Measurements from ENCODE around the gene GAL. TPM values are rescaled to one million over a fixed set of nuclear protein-coding genes. Genes with fewer than 3 reads are reported as not detected.
"Not testable (repeated sequence)": the region's sequence is repeated elsewhere in the genome, so short reads cannot be mapped to it uniquely, and the experiment has no call there.

The GAL gene
- total RNA-seq (0.40 TPM), polyA plus RNA-seq (ENCODE audit: insufficient read depth in 1 of 8, insufficient read length in 8 of 8, low replicate concordance in 1 of 8) (1 to 10 TPM in 2 of 8 donors, under 1 TPM in 6; 0.38 to 1.4 (median 0.55) TPM)
- long read RNA-seq, donor 1: 0 reads
- long read RNA-seq, donor 2: 0 reads
- long read RNA-seq, donor 3: 0 reads
- long read RNA-seq, donor 4: 0 reads
- long read RNA-seq, donor 5, partial matches to known transcripts: 0 of 1 reads
- long read RNA-seq, donor 5, other reads (novel, unspliced or antisense): 0 of 1 reads
- long read RNA-seq, donor 6, partial matches to known transcripts: 0 of 1 reads
- long read RNA-seq, donor 6, other reads (novel, unspliced or antisense): 0 of 1 reads
- long read RNA-seq, donor 7: 0 reads
- long read RNA-seq, donor 8, partial matches to known transcripts: 0 of 1 reads
- long read RNA-seq, donor 8, other reads (novel, unspliced or antisense): 0 of 1 reads
- long read RNA-seq, donor 9: 0 reads
- long read RNA-seq, donor 10: 0 reads
- long read RNA-seq, donor 11: 0 reads

- Histone ChIP-seq H3K27ac (ENCODE audit: low read length) (no peak within 1 kb of the TSS), H3K4me3 (ENCODE audit: low read length) (no peak within 1 kb of the TSS), H3K9me3 (replicated peaks; ENCODE audit: control insufficient read depth, low read depth, low read length) (no peaks in the 10 kb centered on the region), H3K36me3 (ENCODE audit: control insufficient read depth, insufficient read depth, low read length) (no peaks in the 10 kb centered on the region), H3K4me1 (ENCODE audit: control insufficient read depth, insufficient read depth, low read length) (peaks cover 20% of the 10 kb centered on the region), H3K27me3 (ENCODE audit: control insufficient read depth, insufficient read depth, low read length) (peaks cover 60% of the 10 kb centered on the region)
- no peak for DNase-seq
- WGBS (ENCODE audit: insufficient coverage): 3% methylated on average over 93 of the region's 113 CpGs
Observed at GRCh38 chr11:68684385-68685356, at the start of gene GAL. Gene GAL, plus strand, starts transcription at chr11:68684544. Its CDS starts 380 bp downstream, at chr11:68684924.

- 72% methylated on average over 5 of the region's 7 CpGs for WGBS (ENCODE audit: insufficient coverage)
- H3K36me3 ChIP-seq (ENCODE audit: control insufficient read depth, insufficient read depth, low read length); H3K27ac ChIP-seq (ENCODE audit: low read length); H3K9me3 ChIP-seq (replicated peaks; ENCODE audit: control insufficient read depth, low read depth, low read length); H3K4me1 ChIP-seq (ENCODE audit: control insufficient read depth, insufficient read depth, low read length); DNase-seq; H3K27me3 ChIP-seq (ENCODE audit: control insufficient read depth, insufficient read depth, low read length); H3K4me3 ChIP-seq (ENCODE audit: low read length): not testable (repeated sequence)
Observed at GRCh38 chr11:68634606-68635005, 49.7 kb upstream of the GAL start.

GRCh38 chr11:68635172-68635571 lies 49.2 kb upstream of the GAL start:
- not testable (repeated sequence) for H3K4me1 ChIP-seq (ENCODE audit: control insufficient read depth, insufficient read depth, low read length)

GRCh38 chr11:68635883-68636282 lies 48.5 kb upstream of the GAL start:
- H3K9me3 ChIP-seq (replicated peaks; ENCODE audit: control insufficient read depth, low read depth, low read length): not testable (repeated sequence)

More at GRCh38 chr11:68635172-68635571, 49.2 kb upstream of the GAL start:
- 63% methylated on average over 4 of the region's 7 CpGs for WGBS (ENCODE audit: insufficient coverage)
- H3K27me3 ChIP-seq (ENCODE audit: control insufficient read depth, insufficient read depth, low read length); H3K9me3 ChIP-seq (replicated peaks; ENCODE audit: control insufficient read depth, low read depth, low read length); H3K36me3 ChIP-seq (ENCODE audit: control insufficient read depth, insufficient read depth, low read length); H3K27ac ChIP-seq (ENCODE audit: low read length); H3K4me3 ChIP-seq (ENCODE audit: low read length); DNase-seq: not testable (repeated sequence)

GRCh38 chr11:68639322-68639721 lies 45.0 kb upstream of the GAL start:
- 50% methylated on average over 3 of the region's 3 CpGs for WGBS (ENCODE audit: insufficient coverage)
- not testable (repeated sequence) for H3K4me1 ChIP-seq (ENCODE audit: control insufficient read depth, insufficient read depth, low read length); H3K4me3 ChIP-seq (ENCODE audit: low read length); H3K36me3 ChIP-seq (ENCODE audit: control insufficient read depth, insufficient read depth, low read length); H3K27ac ChIP-seq (ENCODE audit: low read length); DNase-seq; H3K27me3 ChIP-seq (ENCODE audit: control insufficient read depth, insufficient read depth, low read length); H3K9me3 ChIP-seq (replicated peaks; ENCODE audit: control insufficient read depth, low read depth, low read length)

More at GRCh38 chr11:68635883-68636282, 48.5 kb upstream of the GAL start:
- H3K27ac ChIP-seq (ENCODE audit: low read length); H3K4me3 ChIP-seq (ENCODE audit: low read length); H3K27me3 ChIP-seq (ENCODE audit: control insufficient read depth, insufficient read depth, low read length); H3K4me1 ChIP-seq (ENCODE audit: control insufficient read depth, insufficient read depth, low read length); H3K36me3 ChIP-seq (ENCODE audit: control insufficient read depth, insufficient read depth, low read length); DNase-seq: not testable (repeated sequence)
- WGBS (ENCODE audit: insufficient coverage): 40% methylated on average over 6 of the region's 10 CpGs

- peaks cover 8% of the 10 kb centered on the region for H3K9me3 ChIP-seq (replicated peaks; ENCODE audit: control insufficient read depth, low read depth, low read length)
- no peaks in the 10 kb centered on the region for H3K36me3 ChIP-seq (ENCODE audit: control insufficient read depth, insufficient read depth, low read length)
- H3K4me3 ChIP-seq (ENCODE audit: low read length): no peak overlapping the region
- 74% methylated on average over 8 of the region's 15 CpGs for WGBS (ENCODE audit: insufficient coverage)
- H3K27me3 ChIP-seq (ENCODE audit: control insufficient read depth, insufficient read depth, low read length): peaks cover 9% of the 10 kb centered on the region
- no peak for DNase-seq
- no peak overlapping the region for H3K27ac ChIP-seq (ENCODE audit: low read length)
- H3K4me1 ChIP-seq (ENCODE audit: control insufficient read depth, insufficient read depth, low read length): no peaks in the 10 kb centered on the region
Observed at GRCh38 chr11:68641880-68642279, 42.5 kb upstream of the GAL start.

- WGBS (ENCODE audit: insufficient coverage): 50% methylated on average over 2 of the region's 12 CpGs
- Histone ChIP-seq H3K36me3 (ENCODE audit: control insufficient read depth, insufficient read depth, low read length) (no peaks in the 10 kb centered on the region), H3K4me3 (ENCODE audit: low read length) (no peak overlapping the region), H3K27ac (ENCODE audit: low read length) (no peak overlapping the region), H3K27me3 (ENCODE audit: control insufficient read depth, insufficient read depth, low read length) (peaks cover 12% of the 10 kb centered on the region), H3K9me3 (replicated peaks; ENCODE audit: control insufficient read depth, low read depth, low read length) (peaks cover 9% of the 10 kb centered on the region), H3K4me1 (ENCODE audit: control insufficient read depth, insufficient read depth, low read length) (no peaks in the 10 kb centered on the region)
- no peak for DNase-seq
Observed at GRCh38 chr11:68643585-68643984, 40.8 kb upstream of the GAL start.

- Histone ChIP-seq H3K36me3 (ENCODE audit: control insufficient read depth, insufficient read depth, low read length) (no peaks in the 10 kb centered on the region), H3K27ac (ENCODE audit: low read length) (no peak overlapping the region), H3K4me1 (ENCODE audit: control insufficient read depth, insufficient read depth, low read length) (no peaks in the 10 kb centered on the region), H3K9me3 (replicated peaks; ENCODE audit: control insufficient read depth, low read depth, low read length) (peaks cover 9% of the 10 kb centered on the region), H3K4me3 (ENCODE audit: low read length) (no peak overlapping the region), H3K27me3 (ENCODE audit: control insufficient read depth, insufficient read depth, low read length) (peaks cover 22% of the 10 kb centered on the region)
- DNase-seq: no peak
- no CpG with 5 or more reads among the region's 1 CpG for WGBS (ENCODE audit: insufficient coverage)
Observed at GRCh38 chr11:68646832-68647231, 37.5 kb upstream of the GAL start.

- no peak overlapping the region for H3K27ac ChIP-seq (ENCODE audit: low read length)
- H3K4me3 ChIP-seq (ENCODE audit: low read length): no peak overlapping the region
- H3K36me3 ChIP-seq (ENCODE audit: control insufficient read depth, insufficient read depth, low read length): no peaks in the 10 kb centered on the region
- H3K9me3 ChIP-seq (replicated peaks; ENCODE audit: control insufficient read depth, low read depth, low read length): peaks cover 9% of the 10 kb centered on the region
- WGBS (ENCODE audit: insufficient coverage): 59% methylated on average over 34 of the region's 38 CpGs
- H3K27me3 ChIP-seq (ENCODE audit: control insufficient read depth, insufficient read depth, low read length): peaks cover 21% of the 10 kb centered on the region
- no peak for DNase-seq
- no peaks in the 10 kb centered on the region for H3K4me1 ChIP-seq (ENCODE audit: control insufficient read depth, insufficient read depth, low read length)
Observed at GRCh38 chr11:68649851-68650555, 34.3 kb upstream of the GAL start.
